GM19438 (cell line): ENCODE measurements around the gene CCDC12.

Experiments
- ATAC-seq: cut with Tn5 transposase; IDR thresholded peaks from one replicate; pipeline ENCODE4 v1.9.1; 2021; ENCODE audit warnings: low read depth; ENCODE audit not compliant: unreplicated experiment

The CCDC12 gene

DNA sequence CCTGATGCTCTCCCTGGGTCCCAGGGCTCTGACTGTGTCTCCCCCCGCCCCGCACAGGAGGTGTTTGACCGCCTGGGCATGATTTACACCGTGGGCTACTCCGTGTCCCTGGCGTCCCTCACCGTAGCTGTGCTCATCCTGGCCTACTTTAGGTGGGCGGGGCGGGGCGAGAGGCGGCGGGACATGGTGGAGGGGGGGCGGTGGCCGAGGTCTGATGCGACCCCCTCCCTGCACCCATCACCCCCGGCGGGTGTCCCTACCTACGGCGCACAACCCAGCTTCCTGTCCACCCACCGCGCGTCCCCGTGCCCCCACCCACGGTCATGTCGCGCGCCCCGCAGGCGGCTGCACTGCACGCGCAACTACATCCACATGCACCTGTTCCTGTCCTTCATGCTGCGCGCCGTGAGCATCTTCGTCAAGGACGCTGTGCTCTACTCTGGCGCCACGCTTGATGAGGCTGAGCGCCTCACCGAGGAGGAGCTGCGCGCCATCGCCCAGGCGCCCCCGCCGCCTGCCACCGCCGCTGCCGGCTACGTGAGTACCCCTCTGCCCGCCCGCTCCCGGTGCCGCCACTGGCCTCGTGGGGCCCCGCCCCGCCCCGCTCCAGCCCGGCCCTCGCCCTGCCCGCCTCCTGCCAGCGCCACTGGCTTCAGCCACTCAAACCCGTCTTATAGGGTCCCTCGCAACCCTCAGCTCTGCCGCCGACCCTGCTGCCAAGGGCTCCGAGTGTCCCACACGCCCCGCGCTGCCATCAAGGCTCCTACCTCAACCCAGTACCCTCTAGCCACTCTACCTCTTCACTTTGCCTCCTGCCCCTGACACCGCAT lies 78.0 kb downstream of the CCDC12 start:
- no peak for ATAC-seq

DNA sequence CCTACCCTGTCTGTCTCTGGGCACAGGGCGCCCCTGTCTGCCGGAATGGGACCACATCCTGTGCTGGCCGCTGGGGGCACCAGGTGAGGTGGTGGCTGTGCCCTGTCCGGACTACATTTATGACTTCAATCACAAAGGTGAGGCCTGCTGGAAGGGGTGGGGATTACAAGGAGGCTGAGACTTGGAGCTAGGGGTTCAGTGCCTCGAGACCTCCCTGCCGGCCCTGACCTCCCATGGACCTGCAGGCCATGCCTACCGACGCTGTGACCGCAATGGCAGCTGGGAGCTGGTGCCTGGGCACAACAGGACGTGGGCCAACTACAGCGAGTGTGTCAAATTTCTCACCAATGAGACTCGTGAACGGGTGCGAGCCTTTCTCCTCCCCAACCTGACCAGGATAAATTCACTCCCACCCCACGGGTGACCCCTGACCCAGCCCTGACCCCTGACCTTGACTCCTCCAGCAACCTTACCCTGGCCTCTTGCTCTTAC lies 78.7 kb downstream of the CCDC12 start:
- ATAC-seq, result no peak

DNA sequence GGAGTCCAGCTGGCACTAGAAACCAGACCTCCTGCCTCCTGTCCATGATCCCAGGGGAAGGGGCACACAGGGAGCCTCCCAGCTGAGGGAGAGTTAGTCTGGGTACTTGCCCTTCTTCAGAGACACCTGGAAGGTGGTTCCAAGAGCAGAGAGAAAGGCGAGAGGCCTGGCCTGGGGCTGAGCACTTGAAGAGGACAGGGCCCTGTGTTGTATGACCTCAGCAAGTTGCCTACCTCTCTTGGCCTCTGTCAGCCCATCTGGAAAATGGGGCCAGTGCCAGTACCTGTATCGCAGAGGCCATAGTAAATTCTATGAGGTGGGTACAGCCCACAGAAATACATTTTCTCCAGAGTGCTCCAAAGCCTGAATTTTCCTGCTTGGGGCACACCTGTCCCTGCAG lies 79.5 kb downstream of the CCDC12 start:
- no peak for ATAC-seq

DNA sequence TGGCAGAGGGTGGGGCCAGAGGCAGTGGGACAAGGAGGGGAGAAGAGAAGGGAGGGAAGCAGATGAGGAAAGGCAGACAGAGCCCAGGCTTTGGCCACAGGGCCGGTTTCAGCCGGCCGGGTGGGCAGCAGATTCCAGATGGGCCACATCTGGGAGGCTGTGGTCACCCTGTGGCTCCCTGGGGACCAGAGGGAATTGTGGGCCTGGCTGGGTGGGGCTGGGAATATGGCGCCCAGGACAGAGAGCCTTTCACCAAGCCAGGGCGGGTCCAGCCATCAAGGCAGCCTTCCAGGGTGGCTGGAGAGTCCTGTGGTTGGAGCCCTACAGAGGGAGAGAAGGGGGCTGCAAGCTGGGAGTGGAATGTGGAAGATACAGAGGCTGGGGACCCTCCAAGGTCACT lies 80.2 kb downstream of the CCDC12 start:
- ATAC-seq, result no peak

DNA sequence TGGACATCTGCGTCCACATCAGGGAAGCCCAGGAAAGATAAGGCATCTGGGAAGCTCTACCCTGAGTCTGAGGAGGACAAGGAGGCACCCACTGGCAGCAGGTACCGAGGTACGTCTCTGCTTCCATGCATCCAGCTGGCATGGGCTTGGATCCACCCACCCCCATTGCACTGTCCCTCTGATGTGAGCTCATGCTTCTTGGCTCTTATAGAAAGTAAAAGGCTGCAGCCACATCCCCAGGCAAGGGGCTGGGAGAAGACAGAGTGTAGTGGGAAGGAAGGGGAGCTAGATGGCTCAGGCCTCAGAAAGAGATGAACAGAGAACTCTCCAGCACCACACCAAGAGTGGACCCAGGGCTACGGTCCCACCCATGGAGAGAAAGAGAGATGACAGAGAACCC lies 80.8 kb downstream of the CCDC12 start:
- no peak for ATAC-seq

DNA sequence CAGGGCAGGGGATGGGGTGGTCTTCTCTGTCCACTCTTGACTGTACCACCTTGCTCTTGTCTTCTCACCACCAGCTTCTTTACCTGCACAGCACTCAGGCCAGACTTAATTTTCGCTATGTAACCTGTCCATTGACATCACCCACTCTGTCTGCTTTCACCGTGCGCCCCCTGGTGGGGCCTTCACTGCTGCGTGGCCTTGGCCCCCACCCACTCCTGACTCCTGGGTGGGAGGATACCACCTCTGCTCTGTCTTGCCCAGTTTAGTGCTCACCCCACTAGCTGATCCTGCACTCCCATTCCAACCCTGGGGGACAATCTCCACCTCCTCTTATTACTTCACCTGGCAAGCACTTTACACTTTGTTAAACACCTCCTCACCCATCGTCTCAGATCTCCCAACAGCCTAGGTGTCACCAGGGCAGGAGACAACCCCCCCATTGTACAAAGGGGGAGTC lies 81.3 kb downstream of the CCDC12 start:
- no peak for ATAC-seq

DNA sequence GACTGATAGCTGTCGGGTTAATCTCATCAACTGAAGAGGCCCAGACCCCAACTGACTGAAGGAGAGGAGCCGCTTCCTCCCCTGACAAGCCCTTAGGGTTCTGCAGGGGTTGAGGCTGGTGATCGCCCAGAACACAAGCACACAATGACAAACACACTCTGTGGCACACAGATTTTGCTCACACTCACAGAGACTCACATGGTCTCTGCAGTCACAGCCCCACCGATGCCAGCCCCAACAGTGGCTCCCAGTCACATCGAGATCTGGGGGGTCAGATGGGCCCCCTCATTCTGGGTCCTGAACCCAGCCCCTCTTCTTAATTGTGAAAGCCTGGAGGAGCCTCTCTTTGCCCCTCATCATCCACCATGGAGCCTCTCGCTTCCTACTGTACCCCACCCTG lies 82.3 kb downstream of the CCDC12 start:
- no peak for ATAC-seq

DNA sequence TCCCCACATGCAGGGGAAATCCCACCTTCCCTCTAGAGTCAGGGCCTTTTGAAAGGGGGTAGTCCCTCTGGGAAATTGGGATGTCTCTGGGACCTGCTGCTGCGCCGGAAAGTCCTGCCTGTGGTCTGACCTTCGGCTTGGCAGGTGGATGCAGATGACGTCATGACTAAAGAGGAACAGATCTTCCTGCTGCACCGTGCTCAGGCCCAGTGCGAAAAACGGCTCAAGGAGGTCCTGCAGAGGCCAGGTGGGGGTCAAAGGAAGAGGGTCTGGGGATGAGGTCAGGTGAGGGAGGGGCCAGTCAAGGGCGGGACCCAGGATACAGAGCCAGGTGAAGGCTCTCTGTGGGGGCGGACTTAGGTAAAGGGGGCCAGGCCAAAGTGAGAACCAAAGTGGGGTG lies 82.8 kb downstream of the CCDC12 start:
- ATAC-seq, result no peak

DNA sequence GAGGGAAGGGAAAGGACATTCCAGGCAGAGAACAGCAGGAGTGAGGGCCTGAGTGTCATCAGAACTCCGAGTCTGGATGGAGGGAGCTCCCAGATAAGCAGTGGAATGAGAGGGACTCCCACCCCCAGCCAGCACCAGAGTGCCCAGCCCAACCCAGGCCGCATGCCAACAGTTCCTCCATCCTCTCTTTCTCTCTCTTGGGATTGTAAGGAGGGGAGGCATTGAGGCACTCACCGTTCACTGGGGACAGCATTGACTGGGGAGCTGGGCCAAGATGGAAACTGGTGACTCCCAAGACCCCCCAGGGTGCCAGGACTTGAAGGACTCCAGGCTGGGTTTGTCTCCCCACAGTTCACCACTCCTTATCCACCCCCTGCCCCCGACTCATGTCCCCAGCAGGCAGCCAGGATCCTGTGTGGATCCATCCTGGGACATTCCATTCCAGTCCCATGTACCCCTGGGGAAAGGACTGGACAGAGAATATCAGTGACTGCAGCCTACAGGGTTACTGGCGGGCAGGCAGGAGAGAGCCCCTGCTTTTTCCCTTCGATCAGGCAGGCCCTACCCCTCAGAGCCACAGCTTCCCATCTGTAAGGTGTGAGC lies 83.3 kb downstream of the CCDC12 start:
- ATAC-seq, result no peak

DNA sequence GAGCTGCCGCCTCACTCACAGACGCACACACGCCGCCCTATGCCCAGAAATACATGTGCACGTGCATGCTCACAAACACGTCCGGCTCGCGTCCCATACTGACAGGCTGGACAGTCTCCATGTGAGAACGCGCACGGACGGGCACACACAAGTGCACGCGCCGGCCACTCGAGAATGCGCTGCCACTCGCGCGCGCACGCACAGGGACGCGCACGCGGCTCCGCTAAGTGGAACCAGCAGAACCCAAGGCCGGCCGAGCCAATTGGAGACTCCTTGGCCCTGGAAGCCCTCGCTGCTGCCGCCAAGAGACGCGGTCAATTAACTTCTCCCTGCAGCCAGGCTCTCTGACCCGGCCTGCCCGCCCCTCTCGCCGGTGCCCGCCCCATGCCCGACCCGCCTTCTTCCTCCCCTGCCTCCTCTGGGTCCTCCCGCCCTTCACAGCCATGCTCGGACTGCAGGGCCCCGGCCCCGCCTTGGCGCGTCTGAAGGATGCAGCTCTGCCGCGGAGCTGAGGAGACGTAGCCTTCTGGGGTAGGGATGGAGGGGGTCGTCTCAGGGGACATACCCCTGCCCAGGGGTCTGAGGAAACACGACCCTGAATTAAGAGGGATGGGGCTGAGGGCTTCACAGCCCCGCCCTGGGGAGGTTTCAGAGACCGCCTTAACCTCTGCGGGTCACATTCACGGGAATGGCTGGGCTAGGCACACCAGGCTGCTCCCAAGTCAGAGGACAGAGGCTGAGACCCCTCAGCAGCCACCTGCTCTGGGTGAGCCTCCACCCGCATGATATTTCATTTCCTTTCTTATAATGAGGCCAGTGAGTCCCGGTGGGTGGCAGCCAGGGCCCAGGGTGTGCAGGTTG lies 84.0 kb downstream of the CCDC12 start:
- no peak for ATAC-seq

DNA sequence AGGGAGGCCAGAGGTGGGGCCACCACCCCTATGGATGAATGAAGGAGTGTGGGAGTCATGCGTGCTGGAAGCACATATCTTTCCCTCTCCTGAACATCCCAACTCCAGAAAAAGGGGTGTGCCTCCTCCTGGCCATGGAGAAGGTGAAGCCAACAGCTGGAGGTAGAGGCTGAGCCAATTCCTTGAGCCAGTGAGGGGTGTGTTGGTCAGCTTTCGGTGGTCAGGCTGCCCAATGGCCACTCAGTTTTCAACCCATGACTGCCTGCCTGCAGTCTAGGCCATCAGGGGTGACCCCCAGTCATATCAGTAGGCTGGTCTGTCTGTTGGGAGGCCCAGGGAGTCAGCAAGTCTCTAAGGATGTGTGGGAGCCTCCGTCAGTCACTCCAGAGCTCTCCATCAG lies 85.4 kb downstream of the CCDC12 start:
- no peak for ATAC-seq

DNA sequence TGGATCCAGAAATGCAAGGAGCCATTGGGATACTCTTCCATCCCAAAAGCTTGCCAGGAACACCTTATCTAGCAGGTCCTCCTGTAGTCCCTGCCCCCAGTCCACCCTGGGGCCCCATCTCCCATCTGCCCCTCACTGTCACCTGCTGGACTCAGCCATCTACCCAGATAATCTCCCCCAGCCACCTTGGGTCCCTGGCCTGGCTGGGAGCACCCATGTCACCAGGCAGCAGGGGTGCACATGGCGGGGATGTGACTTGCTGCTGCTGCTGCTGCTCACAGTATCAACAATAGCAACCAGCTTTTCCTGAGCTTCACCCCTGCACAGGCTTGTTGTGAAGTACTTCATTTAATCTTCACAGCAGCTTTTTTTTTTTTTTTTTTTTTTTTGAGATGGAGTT lies 86.4 kb downstream of the CCDC12 start:
- no peak for ATAC-seq

DNA sequence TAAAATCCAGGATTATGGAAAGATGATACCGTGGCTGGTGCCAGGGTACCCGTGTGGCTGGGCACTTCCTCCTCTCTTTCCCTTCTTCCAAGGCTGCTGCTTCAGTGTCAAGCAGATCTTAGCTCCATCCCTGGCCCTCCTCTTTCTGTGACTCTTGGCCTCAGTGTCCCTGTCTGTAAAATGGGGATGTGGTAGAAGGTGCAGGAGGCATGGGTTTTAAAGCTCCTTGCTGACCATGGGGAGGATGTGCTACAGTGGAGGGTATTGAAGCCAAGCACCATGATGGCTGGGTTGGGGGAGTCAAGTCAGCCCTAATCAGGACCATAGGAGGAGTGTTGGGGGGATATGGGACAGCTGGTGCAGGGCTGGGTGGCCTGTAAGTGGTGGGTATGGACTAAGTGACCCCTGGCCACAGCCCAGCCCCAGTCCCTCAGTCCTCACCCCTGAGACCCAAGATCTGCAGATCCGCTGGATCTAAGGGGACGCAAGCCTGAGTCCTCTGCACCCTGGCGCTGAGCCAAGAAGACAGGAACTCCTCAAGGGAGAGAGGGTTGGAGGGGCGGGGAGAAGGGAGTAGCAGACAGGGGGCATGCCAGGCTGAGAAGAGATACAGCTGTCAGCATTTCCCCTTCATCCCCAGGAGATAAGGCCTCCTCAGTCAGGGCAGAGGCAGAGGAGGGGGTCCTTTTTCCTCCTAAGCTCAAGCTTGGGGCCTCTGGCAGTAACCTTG lies 87.0 kb downstream of the CCDC12 start:
- ATAC-seq, result no peak

DNA sequence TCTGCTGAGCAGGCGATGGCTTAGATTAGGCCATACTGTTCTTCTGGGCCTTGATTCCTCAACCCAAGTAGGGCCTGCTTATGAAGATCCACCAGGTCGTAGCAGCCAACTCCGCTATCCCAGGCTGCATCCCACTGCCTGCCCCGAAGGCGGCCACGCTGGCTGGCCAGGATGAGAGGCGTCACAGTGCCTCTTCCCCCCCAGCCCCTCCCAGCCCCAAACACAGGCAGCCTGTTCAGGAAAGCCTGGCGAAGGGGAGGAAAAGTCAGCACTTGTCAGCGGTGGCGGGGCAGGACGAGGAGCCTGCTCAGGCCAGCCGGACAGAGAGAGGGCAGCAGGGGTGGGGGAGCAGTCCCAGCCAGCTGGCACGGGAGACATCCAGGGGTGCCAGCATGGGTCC lies 87.8 kb downstream of the CCDC12 start:
- no peak for ATAC-seq

DNA sequence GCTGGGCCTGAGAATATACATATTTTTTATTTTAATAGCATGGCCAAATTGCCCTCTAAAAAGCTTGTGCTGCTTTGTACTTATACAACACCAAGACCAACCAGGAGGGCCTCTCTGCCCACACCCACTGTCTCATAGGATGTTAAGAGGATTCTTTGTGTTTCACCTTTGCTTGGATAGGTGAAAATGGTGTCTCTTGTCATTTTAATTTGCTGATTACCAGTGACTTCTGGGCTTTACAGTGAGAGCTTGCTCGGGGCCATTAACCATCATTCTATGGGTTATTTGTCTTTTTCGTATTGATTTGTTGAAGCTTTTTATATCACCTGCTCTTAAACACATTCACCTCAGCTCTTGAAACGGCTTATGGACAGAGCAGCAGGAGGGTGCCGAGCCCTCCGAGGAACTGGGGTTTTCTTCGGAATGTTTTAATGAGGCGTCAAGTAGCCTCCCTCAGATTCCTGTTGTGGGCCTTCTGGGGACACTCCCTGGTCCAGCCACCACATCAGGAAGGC lies 88.5 kb downstream of the CCDC12 start:
- no peak for ATAC-seq

DNA sequence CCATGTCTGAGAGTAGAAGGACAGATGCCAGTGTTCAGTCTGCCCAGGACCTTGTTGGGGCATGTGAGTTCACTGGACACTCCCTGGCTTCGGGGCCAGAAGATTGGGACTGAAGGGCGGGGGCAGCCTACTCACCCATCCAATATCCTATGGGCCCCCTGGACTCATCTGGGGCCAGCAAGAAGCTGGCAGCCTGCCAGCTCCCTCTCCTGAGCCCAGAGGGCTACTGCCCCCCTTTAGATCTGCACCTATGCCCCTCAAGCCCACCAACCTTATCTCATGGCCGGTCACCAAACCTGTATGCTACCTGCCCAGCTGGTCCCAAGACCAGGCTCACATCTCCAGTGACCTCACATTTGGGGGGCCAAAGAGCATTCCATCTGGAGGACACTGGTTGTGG lies 90.9 kb downstream of the CCDC12 start:
- no peak for ATAC-seq

DNA sequence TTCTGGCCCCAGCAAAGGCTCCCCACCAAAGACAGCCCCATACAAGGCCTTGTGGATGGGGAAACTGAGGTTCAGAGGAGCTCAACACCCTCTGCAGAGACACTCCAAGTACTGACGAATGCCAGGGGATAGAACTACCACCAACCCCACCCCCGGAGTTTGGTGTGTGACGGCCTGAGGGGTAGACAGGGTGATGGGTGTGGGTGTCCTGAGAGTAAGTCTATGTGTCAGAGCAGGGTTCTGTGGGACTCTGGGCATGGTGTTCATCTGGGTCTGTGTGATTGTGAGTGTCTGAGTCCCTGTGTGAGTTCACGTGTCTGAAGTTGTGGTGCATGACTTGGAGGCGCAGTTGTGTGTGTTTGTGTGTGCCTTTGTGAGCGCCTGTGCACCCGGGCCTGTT lies 91.6 kb downstream of the CCDC12 start:
- ATAC-seq, result no peak

DNA sequence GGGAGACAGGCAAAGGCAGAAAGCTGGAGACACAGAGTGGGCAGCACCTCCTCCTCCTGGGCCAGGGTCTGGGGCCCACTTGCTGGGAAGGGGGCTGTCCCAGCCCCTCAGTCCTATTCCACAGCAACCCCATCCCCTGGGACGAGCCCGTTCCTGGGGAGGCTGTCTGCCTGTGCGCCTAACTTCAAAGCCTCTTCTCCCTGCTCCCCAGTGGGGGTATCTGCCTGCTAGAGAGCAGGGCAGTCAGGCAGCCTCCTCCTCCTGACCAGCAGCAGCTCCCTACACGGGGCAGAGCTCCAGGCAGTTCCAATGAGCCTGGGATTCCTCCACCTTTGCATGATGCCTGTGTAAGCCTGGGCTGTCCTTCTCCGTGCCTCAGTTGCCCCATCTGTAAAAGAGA lies 92.1 kb downstream of the CCDC12 start:
- no peak for ATAC-seq

DNA sequence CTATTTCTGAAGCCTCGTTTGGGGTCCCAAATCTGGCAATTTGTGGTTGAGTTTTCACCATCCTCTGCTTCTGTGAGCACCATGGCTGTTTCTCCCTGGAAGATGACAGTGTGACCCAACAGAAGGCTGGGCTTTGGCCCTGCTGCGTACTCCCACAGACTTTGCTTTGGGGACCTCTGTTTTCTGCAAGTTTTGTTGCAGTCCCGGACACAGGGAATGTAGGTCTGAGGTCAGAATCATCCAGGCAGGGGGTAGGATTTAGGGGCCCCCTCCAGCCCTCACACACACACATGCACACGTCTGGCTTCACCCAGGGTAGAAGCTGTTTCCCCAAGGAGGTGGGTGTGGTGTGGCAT lies 92.7 kb downstream of the CCDC12 start:
- no peak for ATAC-seq

DNA sequence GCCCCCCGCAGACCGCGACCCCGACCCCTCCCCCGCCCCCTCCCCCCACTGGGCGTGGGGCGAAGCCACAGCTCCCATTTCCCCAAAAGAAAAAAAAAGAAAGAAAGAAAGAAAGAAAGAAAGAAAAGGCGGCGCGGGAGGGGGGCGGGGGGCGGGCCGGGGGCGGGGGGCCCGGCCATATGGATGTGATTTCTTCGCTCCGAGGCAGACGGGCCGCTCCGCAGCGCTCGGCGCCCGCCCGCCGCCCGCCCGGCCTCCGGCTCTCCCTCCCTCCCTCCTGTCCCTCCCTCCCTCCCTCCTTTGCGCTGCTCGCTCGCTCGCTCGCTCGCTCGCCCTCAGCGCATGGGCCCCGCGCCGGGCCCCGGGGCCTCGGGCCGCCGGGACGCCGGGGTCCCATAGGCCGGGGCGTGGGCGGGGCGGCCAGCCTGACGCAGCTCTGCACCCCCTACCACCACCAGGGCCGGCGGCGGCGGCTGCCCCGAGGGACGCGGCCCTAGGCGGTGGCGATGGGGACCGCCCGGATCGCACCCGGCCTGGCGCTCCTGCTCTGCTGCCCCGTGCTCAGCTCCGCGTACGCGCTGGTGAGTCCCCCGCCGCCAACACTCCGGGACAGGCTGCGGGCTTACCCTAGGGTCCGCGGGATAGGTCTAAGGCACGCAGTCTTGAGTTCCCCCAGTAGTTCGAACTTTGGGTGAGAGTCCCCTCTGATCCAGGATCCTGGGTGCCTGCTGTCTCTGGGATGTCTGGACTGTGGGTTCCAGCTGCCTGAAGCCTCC lies 93.3 kb downstream of the CCDC12 start:
- no peak for ATAC-seq
